Measurements from ENCODE around the gene COQ10A. TPM values are rescaled to one million over a fixed set of nuclear protein-coding genes. Genes with fewer than 3 reads are reported as not detected.
A peak's percentile ranks its signal among the peaks of the same experiment; 100 is the strongest.

Gene COQ10A
- total and polyA plus RNA-seq, 10 of the 15 experiments (the other 5 are each of a cell fraction or from before 2014, with no cell fraction given), result 3.3 to 19.5 (median 6.9) TPM

DNA sequence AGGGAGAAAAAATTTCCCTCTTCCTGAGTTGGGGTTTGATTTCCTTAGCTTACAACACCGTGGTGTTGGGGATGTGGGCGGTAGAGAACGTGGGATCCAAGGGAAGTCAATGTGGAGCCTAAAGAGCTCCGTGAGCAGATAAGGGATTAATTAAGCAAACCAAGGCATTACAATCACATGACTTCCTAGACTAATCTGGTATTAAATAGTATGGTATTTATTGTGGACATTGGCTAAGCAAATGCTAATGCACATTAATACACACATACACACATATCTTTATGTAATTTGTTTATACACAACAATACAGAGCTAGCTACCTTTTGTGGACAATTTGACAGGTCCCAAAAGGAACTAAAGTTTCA, 44.2 kb upstream of the COQ10A start:
- intact Hi-C loops (cut with micrococcal nuclease; ENCODE audit: unreplicated experiment) (no loop called here), in situ Hi-C loops (cut with MboI) (no loop called here)
- peak overlapping the region; percentile 96 for H3K4me2 ChIP-seq (ENCODE audit: control insufficient read depth, insufficient read depth)
- H3K27me3 ChIP-seq (replicated peaks in 1 of 2; ENCODE audit: control insufficient read depth in 2 of 2, insufficient read depth in 2 of 2, low read length in 1 of 2), result no peaks in the 10 kb centered on the region
- 9% methylated on average over 4 of the region's 4 CpGs for WGBS (ENCODE audit: insufficient coverage, insufficient replicate concordance, low lambda C conversion rate, missing lambda C conversion rate)
- H3K4me1 ChIP-seq (ENCODE audit: control insufficient read depth, insufficient read depth, low read length), result 0 out of 2 replicates have a peak, but pooled peaks cover 3% of the 10 kb centered on the region
- peak overlapping the region; percentile 91 for H3K4me3 ChIP-seq
- H3K79me2 ChIP-seq (ENCODE audit: control insufficient read depth, insufficient read depth, low read length), result peaks cover 30% of the 10 kb centered on the region
- ChIA-PET CTCF (interaction anchor here (0.7 to 4.2 kb wide), 30 partner anchors 12 to 484 kb away, joined by 3 to 107 read pairs (median 6); partner anchors contain the start of genes ANKRD52, CNPY2, COQ10A and ESYT1), RAD21 (ENCODE audit: unreplicated experiment) (interaction anchor here (0.6 to 3.5 kb wide), 21 partner anchors 11 to 484 kb away, joined by 3 to 41 read pairs (median 7); partner anchors contain the start of genes ANKRD52, CNPY2, COQ10A and ESYT1), POLR2A (interaction anchor here (0.6 to 4.0 kb wide), 27 partner anchors 9 to 505 kb away, joined by 3 to 68 read pairs (median 5); partner anchors contain the start of genes ANKRD52, CNPY2, COQ10A and ESYT1), SMC1A (ENCODE audit: uncharacterized antibody, unreplicated experiment) (interaction anchor here (0.8 to 3.4 kb wide), 15 partner anchors 15 to 410 kb away, joined by 3 to 33 read pairs (median 5); partner anchors contain the start of genes ANKRD52, ESYT1, ORMDL2 and SMARCC2)
- peaks cover 0 to 2% of the 10 kb centered on the region in 2 experiments; a peak in 1 of 4 replicates for H3K36me3 ChIP-seq (ENCODE audit: control insufficient read depth in 2 of 2, insufficient read depth in 2 of 2, low read length in 1 of 2)
- H3K9me3 ChIP-seq (replicated peaks; ENCODE audit: control insufficient read depth, insufficient read depth, low read length), result no peaks in the 10 kb centered on the region; the same call in 2 of the 3 replicates
- peak overlapping the region; percentile 96 for H2AFZ ChIP-seq (ENCODE audit: control insufficient read depth, low read depth, low read length)
- H4K20me1 ChIP-seq (ENCODE audit: control insufficient read depth, insufficient read depth), result no peaks in the 10 kb centered on the region
- TF ChIP-seq, protein P1, sequence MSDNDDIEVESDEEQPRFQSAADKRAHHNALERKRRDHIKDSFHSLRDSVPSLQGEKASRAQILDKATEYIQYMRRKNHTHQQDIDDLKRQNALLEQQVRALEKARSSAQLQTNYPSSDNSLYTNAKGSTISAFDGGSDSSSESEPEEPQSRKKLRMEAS (IDR thresholded peaks at IDR 0.05; ENCODE audit: low read depth, low read length), result no peak
- BruUV-seq (replicated peaks), result no TSS peak
- peak overlapping the region; percentile 95 for H3K9ac ChIP-seq (ENCODE audit: control insufficient read depth, insufficient read depth, low read length)
- ATAC-seq (no peak), FAIRE-seq (no peak), DNase-seq (ENCODE audit: low read depth, low spot score) (no peak)
- peak overlapping the region; percentile 96 for H3K27ac ChIP-seq (ENCODE audit: control insufficient read depth, insufficient read depth)

DNA sequence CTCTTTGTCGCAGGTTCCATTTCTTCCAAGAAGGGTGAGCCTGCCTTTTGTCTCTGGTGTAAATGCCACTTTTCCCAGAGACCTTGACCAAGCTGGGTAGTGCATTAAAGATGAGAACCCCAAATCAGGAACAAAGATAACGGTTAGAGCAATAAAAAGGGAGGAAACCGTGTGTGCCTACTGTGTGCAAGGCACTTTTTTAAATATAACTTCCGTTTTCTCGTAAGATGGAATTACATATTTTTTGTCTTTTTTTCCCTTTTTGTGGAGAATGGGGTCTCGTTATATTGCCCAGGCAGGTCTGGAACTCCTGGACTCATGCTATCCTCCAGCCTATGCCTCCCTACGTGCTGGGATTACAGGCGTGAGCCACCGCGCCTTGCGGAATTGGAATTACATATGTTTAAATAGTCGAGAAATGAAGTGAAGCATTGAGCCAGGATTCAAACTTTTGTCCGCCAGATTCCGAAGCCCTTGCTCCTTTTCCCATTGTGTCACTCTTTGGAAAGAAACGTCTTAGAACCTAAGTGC, 43.1 kb upstream of the COQ10A start:
- Histone ChIP-seq H3K36me3 (ENCODE audit: control insufficient read depth in 2 of 2, insufficient read depth in 2 of 2, low read length in 1 of 2) (peaks cover 0 to 2% of the 10 kb centered on the region in 2 experiments; a peak in 1 of 4 replicates), H3K4me1 (ENCODE audit: control insufficient read depth, insufficient read depth, low read length) (0 out of 2 replicates have a peak, but pooled peaks cover 3% of the 10 kb centered on the region), H3K9me3 (replicated peaks; ENCODE audit: control insufficient read depth, insufficient read depth, low read length) (no peaks in the 10 kb centered on the region; the same call in 2 of the 3 replicates), H4K20me1 (ENCODE audit: control insufficient read depth, insufficient read depth) (no peaks in the 10 kb centered on the region), H3K27me3 (replicated peaks in 1 of 2; ENCODE audit: control insufficient read depth in 2 of 2, insufficient read depth in 2 of 2, low read length in 1 of 2) (no peaks in the 10 kb centered on the region), H3K4me2 (ENCODE audit: control insufficient read depth, insufficient read depth) (peak overlapping the region; percentile 97), H3K9ac (ENCODE audit: control insufficient read depth, insufficient read depth, low read length) (peak overlapping the region; percentile 48; the same call in 1 of the 2 replicates), H2AFZ (ENCODE audit: control insufficient read depth, low read depth, low read length) (peak overlapping the region; percentile 96), H3K79me2 (ENCODE audit: control insufficient read depth, insufficient read depth, low read length) (peaks cover 30% of the 10 kb centered on the region), H3K4me3 (peak overlapping the region; percentile 59), H3K27ac (ENCODE audit: control insufficient read depth, insufficient read depth) (peak overlapping the region; percentile 65)
- SMC1A ChIA-PET (ENCODE audit: uncharacterized antibody, unreplicated experiment), result interaction anchor here (0.6 to 3.1 kb wide), 4 partner anchors 30 to 480 kb away, joined by 3 to 17 read pairs (median 6); partner anchors contain the start of genes ORMDL2 and SMARCC2
- FAIRE-seq (no peak), DNase-seq (ENCODE audit: low read depth, low spot score) (no peak), ATAC-seq (no peak)
- in situ Hi-C loops (cut with MboI) (no loop called here), intact Hi-C loops (cut with micrococcal nuclease; ENCODE audit: unreplicated experiment) (loop anchor here (1.0 to 2.0 kb wide), 4 partner anchors 17 to 104 kb away; no protein-coding TSS in a partner anchor)
- CTCF ChIA-PET, result interaction anchor here (0.6 to 4.2 kb wide), 8 partner anchors 17 to 385 kb away, joined by 3 to 107 read pairs (median 15); partner anchors contain the start of genes ANKRD52, ESYT1, SMARCC2 and ZC3H10
- no peak for TF ChIP-seq CHD1 (IDR thresholded peaks at IDR 0.05; ENCODE audit: low read depth, low read length)
- TF ChIP-seq, protein P2, sequence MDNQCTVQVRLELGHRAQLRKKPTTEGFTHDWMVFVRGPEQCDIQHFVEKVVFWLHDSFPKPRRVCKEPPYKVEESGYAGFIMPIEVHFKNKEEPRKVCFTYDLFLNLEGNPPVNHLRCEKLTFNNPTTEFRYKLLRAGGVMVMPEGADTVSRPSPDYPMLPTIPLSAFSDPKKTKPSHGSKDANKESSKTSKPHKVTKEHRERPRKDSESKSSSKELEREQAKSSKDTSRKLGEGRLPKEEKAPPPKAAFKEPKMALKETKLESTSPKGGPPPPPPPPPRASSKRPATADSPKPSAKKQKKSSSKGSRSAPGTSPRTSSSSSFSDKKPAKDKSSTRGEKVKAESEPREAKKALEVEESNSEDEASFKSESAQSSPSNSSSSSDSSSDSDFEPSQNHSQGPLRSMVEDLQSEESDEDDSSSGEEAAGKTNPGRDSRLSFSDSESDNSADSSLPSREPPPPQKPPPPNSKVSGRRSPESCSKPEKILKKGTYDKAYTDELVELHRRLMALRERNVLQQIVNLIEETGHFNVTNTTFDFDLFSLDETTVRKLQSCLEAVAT (IDR thresholded peaks at IDR 0.05), result peak; percentile 74; the same call in 1 of the 2 replicates
- RAD21 ChIA-PET (ENCODE audit: unreplicated experiment), result interaction anchor here (0.7 to 3.2 kb wide), 2 partner anchors 18 to 97 kb away, joined by 3 to 16 read pairs; partner anchors contain the start of gene ESYT1
- BruUV-seq (replicated peaks), result no TSS peak
- POLR2A ChIA-PET, result interaction anchor here (3.9 to 4.0 kb wide), 2 partner anchors 33 to 105 kb away, joined by 41 to 68 read pairs; partner anchors contain the start of genes RPL41, SMARCC2 and ZC3H10
- 19% methylated on average over 15 of the region's 15 CpGs for WGBS (ENCODE audit: insufficient coverage, insufficient replicate concordance, low lambda C conversion rate, missing lambda C conversion rate)
